ENCODE measurements around the gene MORN2.

The MORN2 gene

GRCh38 chr2:38889575-38889974 is 13.8 kb downstream of the MORN2 start, which contains the start of gene ARHGEF33:
Gene ARHGEF33, plus strand, starts transcription at chr2:38889875. Its CDS starts 29,573 bp downstream, at chr2:38919448.
- no peak for TF ChIP-seq CTCF (IDR thresholded peaks at IDR 0.05; ENCODE audit: insufficient read depth, low read depth, low read length, missing control alignments)
- no peak for DNase-seq (ENCODE audit: low read depth)

GRCh38 chr2:38892819-38893218 is 17.0 kb downstream of the MORN2 start:
- peak; percentile 16 for DNase-seq (ENCODE audit: low read depth)
- H3K4me3 ChIP-seq (ENCODE audit: low read length): no peak overlapping the region
- no peak for TF ChIP-seq CTCF (IDR thresholded peaks at IDR 0.05; ENCODE audit: insufficient read depth, low read depth, low read length, missing control alignments)

More at GRCh38 chr2:38889575-38889974, 13.8 kb downstream of the MORN2 start, which contains the start of gene ARHGEF33:
- H3K4me3 ChIP-seq (ENCODE audit: low read length): no peak within 1 kb of the TSS

- TF ChIP-seq CTCF (IDR thresholded peaks at IDR 0.05; ENCODE audit: insufficient read depth, low read depth, low read length, missing control alignments): no peak
- no peak overlapping the region for H3K4me3 ChIP-seq (ENCODE audit: low read length)
- peak; percentile 32 for DNase-seq (ENCODE audit: low read depth)
Observed at GRCh38 chr2:38898256-38898655, 22.5 kb downstream of the MORN2 start.

DNA sequence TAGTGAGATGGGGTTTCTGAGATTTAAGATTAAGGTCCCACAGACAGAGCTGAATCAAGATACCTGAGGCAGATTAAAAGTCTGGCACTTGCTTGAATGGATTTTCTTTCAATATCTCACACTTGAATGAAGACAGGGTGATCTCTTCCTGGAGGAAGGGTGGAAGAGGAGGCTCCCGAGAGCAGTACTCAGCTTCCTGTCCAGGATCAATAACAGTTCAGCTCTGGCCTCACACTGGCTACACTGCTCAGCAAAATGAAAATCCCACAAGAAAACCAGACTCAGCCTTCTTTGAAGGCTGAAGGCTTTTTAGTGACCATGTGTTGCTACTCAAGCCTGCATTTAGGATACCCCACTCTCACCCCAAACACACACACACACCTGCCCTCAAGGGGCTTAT is 24.9 kb downstream of the MORN2 start:
- no peak for TF ChIP-seq CTCF (IDR thresholded peaks at IDR 0.05; ENCODE audit: insufficient read depth, low read depth, low read length, missing control alignments)
- no peak for DNase-seq (ENCODE audit: low read depth)
- H3K4me3 ChIP-seq (ENCODE audit: low read length): no peak overlapping the region

GRCh38 chr2:38905251-38905650 is 29.5 kb downstream of the MORN2 start:
- no peak for DNase-seq (ENCODE audit: low read depth)
- TF ChIP-seq CTCF (IDR thresholded peaks at IDR 0.05; ENCODE audit: insufficient read depth, low read depth, low read length, missing control alignments): no peak

GRCh38 chr2:38907242-38907641 is 31.5 kb downstream of the MORN2 start:
- no peak overlapping the region for H3K4me3 ChIP-seq (ENCODE audit: low read length)
- DNase-seq (ENCODE audit: low read depth): no peak
- no peak for TF ChIP-seq CTCF (IDR thresholded peaks at IDR 0.05; ENCODE audit: insufficient read depth, low read depth, low read length, missing control alignments)

More at GRCh38 chr2:38905251-38905650, 29.5 kb downstream of the MORN2 start:
- no peak overlapping the region for H3K4me3 ChIP-seq (ENCODE audit: low read length)
